ENCODE measurements around the gene PANK1.
"Not testable (repeated sequence)": the region's sequence is repeated elsewhere in the genome, so short reads cannot be mapped to it uniquely, and the experiment has no call there.

The PANK1 gene

DNA sequence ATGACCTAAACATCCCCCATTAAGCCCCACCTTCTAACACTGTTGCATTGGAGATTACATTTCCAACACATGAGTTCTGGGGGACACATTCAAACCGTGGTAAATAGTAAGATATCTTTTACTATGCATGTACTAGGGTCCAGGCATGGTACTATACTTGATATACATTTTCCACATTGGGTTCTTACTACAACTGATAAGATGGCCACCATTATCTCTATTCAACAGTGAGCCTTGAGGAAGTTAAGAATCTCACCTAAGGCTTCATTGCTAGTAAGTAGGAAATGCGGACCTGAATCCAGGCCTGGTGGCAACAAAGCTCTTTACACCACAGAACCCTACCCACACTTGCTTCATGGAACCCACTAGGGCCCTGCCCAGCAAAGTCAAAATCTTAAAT is 5.7 kb downstream of the PANK1 start:
- no peaks in the 10 kb centered on the region for H3K27me3 ChIP-seq (ENCODE audit: low read depth, low read length)
- H3K36me3 ChIP-seq (ENCODE audit: control insufficient read depth in 1 of 2, insufficient read depth in 2 of 2, low read length in 2 of 2), result no peaks in the 10 kb centered on the region
- H3K4me1 ChIP-seq (ENCODE audit: control insufficient read depth in 1 of 2, insufficient read depth in 2 of 2, low read length in 2 of 2), result peaks cover 0 to 4% of the 10 kb centered on the region in 2 donors
- H3K4me3 ChIP-seq (ENCODE audit: low read depth in 1 of 2, low read length in 2 of 2), result no peak overlapping the region
- H3K27ac ChIP-seq (ENCODE audit: low read length), result no peak overlapping the region
- H3K9me3 ChIP-seq (ENCODE audit: control insufficient read depth in 1 of 2, low read length in 2 of 2), result no peaks in the 10 kb centered on the region

DNA sequence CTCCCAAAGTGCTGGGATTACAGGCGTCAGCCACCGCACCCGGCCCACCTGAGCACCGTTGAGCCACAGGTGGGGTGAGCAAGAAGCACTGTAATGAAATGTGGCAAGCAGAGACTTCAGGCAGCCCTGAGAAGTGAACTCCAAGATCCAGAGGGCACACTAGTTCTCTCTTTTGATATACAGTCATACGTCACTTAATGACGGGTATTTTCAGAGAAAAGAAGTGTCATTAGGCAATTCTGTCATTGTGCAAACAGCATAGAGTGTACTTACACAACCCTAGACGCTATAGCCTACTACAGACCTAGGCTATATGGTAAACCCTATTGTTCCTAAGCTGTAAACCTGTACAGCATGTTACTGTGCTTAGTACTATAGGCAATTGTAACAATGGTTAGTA is 7.9 kb downstream of the PANK1 start:
- Histone ChIP-seq H3K4me3 (ENCODE audit: low read depth in 1 of 2, low read length in 2 of 2) (no peak overlapping the region), H3K9me3 (ENCODE audit: control insufficient read depth in 1 of 2, low read length in 2 of 2) (no peaks in the 10 kb centered on the region), H3K36me3 (ENCODE audit: control insufficient read depth in 1 of 2, insufficient read depth in 2 of 2, low read length in 2 of 2) (no peaks in the 10 kb centered on the region), H3K27me3 (ENCODE audit: low read depth, low read length) (no peaks in the 10 kb centered on the region), H3K4me1 (ENCODE audit: control insufficient read depth in 1 of 2, insufficient read depth in 2 of 2, low read length in 2 of 2) (no peaks in the 10 kb centered on the region), H3K27ac (ENCODE audit: low read length) (no peak overlapping the region)

DNA sequence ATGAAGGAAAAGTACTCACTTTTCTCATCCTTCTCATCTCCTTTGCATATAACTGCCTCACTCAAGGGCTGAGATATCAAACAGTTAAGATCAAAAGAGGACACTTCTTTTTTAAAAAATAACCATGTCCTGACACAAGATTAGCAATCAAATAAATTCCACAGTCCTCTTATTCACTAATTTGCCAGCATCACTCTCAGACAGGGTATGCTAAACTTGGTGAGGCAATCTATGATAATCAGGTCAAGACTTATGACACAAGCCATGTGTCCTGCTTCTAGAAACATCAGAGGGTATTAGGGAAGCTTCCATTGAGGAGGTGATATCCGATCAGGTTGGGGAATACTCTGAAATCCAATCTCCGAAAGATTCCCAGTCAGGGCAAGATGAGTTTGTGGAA is 10.4 kb downstream of the PANK1 start:
- no peak overlapping the region for H3K27ac ChIP-seq (ENCODE audit: low read length)
- H3K4me1 ChIP-seq (ENCODE audit: control insufficient read depth in 1 of 2, insufficient read depth in 2 of 2, low read length in 2 of 2), result no peaks in the 10 kb centered on the region
- H3K27me3 ChIP-seq (ENCODE audit: low read depth, low read length), result no peaks in the 10 kb centered on the region
- no peak overlapping the region for H3K4me3 ChIP-seq (ENCODE audit: low read depth in 1 of 2, low read length in 2 of 2)
- H3K36me3 ChIP-seq (ENCODE audit: control insufficient read depth in 1 of 2, insufficient read depth in 2 of 2, low read length in 2 of 2), result no peaks in the 10 kb centered on the region
- H3K9me3 ChIP-seq (ENCODE audit: control insufficient read depth in 1 of 2, low read length in 2 of 2), result no peaks in the 10 kb centered on the region

GRCh38 chr10:89633484-89633883 is 11.6 kb downstream of the PANK1 start:
- H3K4me1 ChIP-seq (ENCODE audit: control insufficient read depth in 1 of 2, insufficient read depth in 2 of 2, low read length in 2 of 2), result no peaks in the 10 kb centered on the region
- H3K9me3 ChIP-seq (ENCODE audit: control insufficient read depth in 1 of 2, low read length in 2 of 2), result no peaks in the 10 kb centered on the region
- no peak overlapping the region for H3K4me3 ChIP-seq (ENCODE audit: low read depth in 1 of 2, low read length in 2 of 2)
- H3K27me3 ChIP-seq (ENCODE audit: low read depth, low read length), result no peaks in the 10 kb centered on the region
- no peaks in the 10 kb centered on the region for H3K36me3 ChIP-seq (ENCODE audit: control insufficient read depth in 1 of 2, insufficient read depth in 2 of 2, low read length in 2 of 2)
- no peak overlapping the region for H3K27ac ChIP-seq (ENCODE audit: low read length)

DNA sequence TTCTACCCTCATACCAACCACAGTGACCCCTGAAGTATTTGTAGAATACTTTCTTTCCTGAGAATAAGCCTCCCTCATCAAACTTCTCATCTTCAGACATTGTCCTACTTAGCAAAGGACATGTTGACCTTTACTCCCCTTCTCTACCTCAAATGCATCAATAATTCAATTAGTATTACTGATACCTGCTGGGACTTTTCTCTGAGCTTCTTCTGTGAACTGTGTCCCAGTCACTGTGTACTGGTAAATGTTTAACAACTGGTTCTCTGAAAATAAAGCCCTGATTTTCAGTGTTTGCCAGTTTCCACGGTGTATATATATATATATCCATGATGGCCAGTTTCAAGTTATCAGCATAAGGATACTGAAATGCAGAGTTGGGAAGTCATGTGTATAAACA is 12.2 kb downstream of the PANK1 start:
- no peak overlapping the region for H3K27ac ChIP-seq (ENCODE audit: low read length)
- no peaks in the 10 kb centered on the region for H3K36me3 ChIP-seq (ENCODE audit: control insufficient read depth in 1 of 2, insufficient read depth in 2 of 2, low read length in 2 of 2)
- H3K9me3 ChIP-seq (ENCODE audit: control insufficient read depth in 1 of 2, low read length in 2 of 2), result no peaks in the 10 kb centered on the region
- no peak overlapping the region for H3K4me3 ChIP-seq (ENCODE audit: low read depth in 1 of 2, low read length in 2 of 2)
- H3K4me1 ChIP-seq (ENCODE audit: control insufficient read depth in 1 of 2, insufficient read depth in 2 of 2, low read length in 2 of 2), result no peaks in the 10 kb centered on the region
- no peaks in the 10 kb centered on the region for H3K27me3 ChIP-seq (ENCODE audit: low read depth, low read length)

DNA sequence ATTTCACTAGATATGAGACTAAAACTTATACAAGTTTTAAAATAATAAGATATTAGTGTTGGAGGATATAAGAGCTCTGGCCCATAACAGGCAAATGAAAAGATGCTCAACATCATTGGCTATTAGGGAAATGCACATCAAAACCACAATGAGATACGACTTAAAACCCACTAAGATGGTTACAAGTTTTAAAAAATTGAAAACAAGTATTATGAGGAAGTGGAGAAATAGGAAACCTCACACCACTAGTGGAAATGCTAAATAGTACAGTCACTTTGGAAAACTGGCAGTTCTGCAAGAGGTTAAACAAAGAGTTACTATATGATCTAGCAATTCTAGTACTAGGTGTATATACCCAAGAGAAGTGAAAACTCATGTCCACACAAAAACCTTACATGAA is 17.2 kb downstream of the PANK1 start:
- Histone ChIP-seq H3K4me3 (ENCODE audit: low read depth in 1 of 2, low read length in 2 of 2) (no peak overlapping the region), H3K4me1 (ENCODE audit: control insufficient read depth in 1 of 2, insufficient read depth in 2 of 2, low read length in 2 of 2) (peaks cover 0 to 5% of the 10 kb centered on the region in 2 donors), H3K27me3 (ENCODE audit: low read depth, low read length) (no peaks in the 10 kb centered on the region), H3K9me3 (ENCODE audit: control insufficient read depth in 1 of 2, low read length in 2 of 2) (no peaks in the 10 kb centered on the region), H3K36me3 (ENCODE audit: control insufficient read depth in 1 of 2, insufficient read depth in 2 of 2, low read length in 2 of 2) (no peaks in the 10 kb centered on the region), H3K27ac (ENCODE audit: low read length) (no peak overlapping the region)

DNA sequence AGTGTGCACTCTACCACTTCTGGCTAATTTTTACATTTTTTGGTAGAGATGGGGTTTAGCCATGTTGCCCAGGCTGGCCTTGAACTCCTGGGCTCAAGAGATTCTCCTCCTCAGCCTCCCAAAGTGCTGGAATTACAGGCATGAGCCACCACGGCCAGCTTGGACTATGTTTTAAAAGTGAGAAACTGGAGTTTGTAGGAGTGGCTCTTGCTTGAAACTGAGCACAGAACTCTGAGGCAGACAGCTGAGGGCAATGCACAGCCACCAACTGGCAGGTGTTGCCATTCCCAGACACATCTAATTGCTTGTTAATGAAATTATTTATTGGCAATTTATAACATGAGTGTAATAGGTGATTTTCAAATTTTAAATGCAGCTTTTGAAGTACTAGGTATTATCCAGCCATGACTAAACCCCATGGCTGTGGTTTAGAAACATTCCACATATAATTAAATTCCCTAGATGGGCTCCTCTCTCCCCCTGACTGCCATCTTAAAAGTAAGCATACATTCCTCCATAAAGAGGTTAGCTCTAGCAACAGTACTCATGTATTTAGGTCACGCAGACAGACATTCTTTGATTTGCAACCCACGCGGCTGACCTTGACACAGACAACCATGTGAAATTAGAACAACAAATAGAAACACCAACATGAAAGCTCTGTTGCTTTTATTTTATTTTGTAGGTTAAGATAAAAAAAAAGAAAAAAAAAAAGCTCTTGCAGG is 19.8 kb downstream of the PANK1 start:
- H3K9me3 ChIP-seq (ENCODE audit: control insufficient read depth in 1 of 2, low read length in 2 of 2), result peaks cover 0 to 4% of the 10 kb centered on the region in 2 donors
- H3K36me3 ChIP-seq (ENCODE audit: control insufficient read depth in 1 of 2, insufficient read depth in 2 of 2, low read length in 2 of 2), result no peaks in the 10 kb centered on the region
- no peak overlapping the region for H3K4me3 ChIP-seq (ENCODE audit: low read depth in 1 of 2, low read length in 2 of 2)
- H3K4me1 ChIP-seq (ENCODE audit: control insufficient read depth in 1 of 2, insufficient read depth in 2 of 2, low read length in 2 of 2), result peaks cover 0 to 5% of the 10 kb centered on the region in 2 donors
- H3K27ac ChIP-seq (ENCODE audit: low read length), result no peak overlapping the region
- H3K27me3 ChIP-seq (ENCODE audit: low read depth, low read length), result no peaks in the 10 kb centered on the region

GRCh38 chr10:89624020-89624419 is 21.0 kb downstream of the PANK1 start:
- peaks cover 0 to 7% of the 10 kb centered on the region in 2 donors for H3K9me3 ChIP-seq (ENCODE audit: control insufficient read depth in 1 of 2, low read length in 2 of 2)
- no peak overlapping the region for H3K4me3 ChIP-seq (ENCODE audit: low read depth in 1 of 2, low read length in 2 of 2)
- no peak overlapping the region for H3K27ac ChIP-seq (ENCODE audit: low read length)
- H3K27me3 ChIP-seq (ENCODE audit: low read depth, low read length), result no peaks in the 10 kb centered on the region
- H3K4me1 ChIP-seq (ENCODE audit: control insufficient read depth in 1 of 2, insufficient read depth in 2 of 2, low read length in 2 of 2), result peaks cover 0 to 5% of the 10 kb centered on the region in 2 donors
- no peaks in the 10 kb centered on the region for H3K36me3 ChIP-seq (ENCODE audit: control insufficient read depth in 1 of 2, insufficient read depth in 2 of 2, low read length in 2 of 2)

DNA sequence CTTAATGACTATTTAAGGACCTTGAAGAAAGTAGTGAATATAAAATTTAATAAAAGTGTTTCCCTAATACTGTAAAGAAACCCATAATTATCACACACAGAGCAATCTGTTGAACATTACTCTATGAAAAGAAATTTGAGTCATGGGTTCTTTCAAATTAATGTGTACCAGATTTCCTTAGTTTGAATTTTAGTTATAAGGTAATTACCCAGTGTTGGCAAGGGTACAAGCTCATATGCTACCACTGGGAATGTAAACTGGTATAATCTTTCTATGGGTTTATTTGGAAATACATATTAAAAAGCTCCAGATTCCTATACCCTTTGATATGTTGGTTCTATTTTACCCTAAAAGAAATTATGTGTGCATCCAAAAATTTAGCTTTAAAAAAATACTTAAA is 22.9 kb downstream of the PANK1 start:
- H3K27ac ChIP-seq (ENCODE audit: low read length), result no peak overlapping the region
- no peaks in the 10 kb centered on the region for H3K27me3 ChIP-seq (ENCODE audit: low read depth, low read length)
- H3K9me3 ChIP-seq (ENCODE audit: control insufficient read depth in 1 of 2, low read length in 2 of 2), result peaks cover 0 to 7% of the 10 kb centered on the region in 2 donors
- H3K36me3 ChIP-seq (ENCODE audit: control insufficient read depth in 1 of 2, insufficient read depth in 2 of 2, low read length in 2 of 2), result no peaks in the 10 kb centered on the region
- H3K4me1 ChIP-seq (ENCODE audit: control insufficient read depth in 1 of 2, insufficient read depth in 2 of 2, low read length in 2 of 2), result peaks cover 0 to 5% of the 10 kb centered on the region in 2 donors
- H3K4me3 ChIP-seq (ENCODE audit: low read depth in 1 of 2, low read length in 2 of 2), result no peak overlapping the region

- Histone ChIP-seq H3K36me3 (ENCODE audit: control insufficient read depth in 1 of 2, insufficient read depth in 2 of 2, low read length in 2 of 2) (no peaks in the 10 kb centered on the region), H3K27me3 (ENCODE audit: low read depth, low read length) (no peaks in the 10 kb centered on the region), H3K4me1 (ENCODE audit: control insufficient read depth in 1 of 2, insufficient read depth in 2 of 2, low read length in 2 of 2) (no peaks in the 10 kb centered on the region), H3K4me3 (ENCODE audit: low read depth in 1 of 2, low read length in 2 of 2) (no peak overlapping the region), H3K9me3 (ENCODE audit: control insufficient read depth in 1 of 2, low read length in 2 of 2) (peaks cover 0 to 7% of the 10 kb centered on the region in 2 donors), H3K27ac (ENCODE audit: low read length) (no peak overlapping the region)
Measured at GRCh38 chr10:89621438-89621837, 23.6 kb downstream of the PANK1 start.

GRCh38 chr10:89620296-89620695 is 24.7 kb downstream of the PANK1 start:
- not testable (repeated sequence) for H3K27me3 ChIP-seq (ENCODE audit: low read depth, low read length); H3K36me3 ChIP-seq (ENCODE audit: control insufficient read depth in 1 of 2, insufficient read depth in 2 of 2, low read length in 2 of 2); H3K4me3 ChIP-seq (ENCODE audit: low read depth in 1 of 2, low read length in 2 of 2); H3K9me3 ChIP-seq (ENCODE audit: control insufficient read depth in 1 of 2, low read length in 2 of 2); H3K4me1 ChIP-seq (ENCODE audit: control insufficient read depth in 1 of 2, insufficient read depth in 2 of 2, low read length in 2 of 2); H3K27ac ChIP-seq (ENCODE audit: low read length)

GRCh38 chr10:89615824-89616223 is 29.2 kb downstream of the PANK1 start:
- peaks cover 0 to 7% of the 10 kb centered on the region in 2 donors for H3K9me3 ChIP-seq (ENCODE audit: control insufficient read depth in 1 of 2, low read length in 2 of 2)
- no peaks in the 10 kb centered on the region for H3K4me1 ChIP-seq (ENCODE audit: control insufficient read depth in 1 of 2, insufficient read depth in 2 of 2, low read length in 2 of 2)
- no peak overlapping the region for H3K27ac ChIP-seq (ENCODE audit: low read length)
- no peak overlapping the region for H3K4me3 ChIP-seq (ENCODE audit: low read depth in 1 of 2, low read length in 2 of 2)
- H3K36me3 ChIP-seq (ENCODE audit: control insufficient read depth in 1 of 2, insufficient read depth in 2 of 2, low read length in 2 of 2), result peaks cover 6 to 7% of the 10 kb centered on the region in 2 donors
- H3K27me3 ChIP-seq (ENCODE audit: low read depth, low read length), result no peaks in the 10 kb centered on the region
